HG02610 (cell line): Measurements from ENCODE around the gene SF3B4.
"Not testable (repeated sequence)": the region's sequence is repeated elsewhere in the genome, so short reads cannot be mapped to it uniquely, and the experiment has no call there.

ENCODE experiments used
- ATAC-seq: cut with Tn5 transposase; IDR thresholded peaks from one replicate; pipeline ENCODE4 v1.9.1; 2021; ENCODE audit warnings: mild to moderate bottlenecking, moderate library complexity; ENCODE audit not compliant: unreplicated experiment

The SF3B4 gene

DNA sequence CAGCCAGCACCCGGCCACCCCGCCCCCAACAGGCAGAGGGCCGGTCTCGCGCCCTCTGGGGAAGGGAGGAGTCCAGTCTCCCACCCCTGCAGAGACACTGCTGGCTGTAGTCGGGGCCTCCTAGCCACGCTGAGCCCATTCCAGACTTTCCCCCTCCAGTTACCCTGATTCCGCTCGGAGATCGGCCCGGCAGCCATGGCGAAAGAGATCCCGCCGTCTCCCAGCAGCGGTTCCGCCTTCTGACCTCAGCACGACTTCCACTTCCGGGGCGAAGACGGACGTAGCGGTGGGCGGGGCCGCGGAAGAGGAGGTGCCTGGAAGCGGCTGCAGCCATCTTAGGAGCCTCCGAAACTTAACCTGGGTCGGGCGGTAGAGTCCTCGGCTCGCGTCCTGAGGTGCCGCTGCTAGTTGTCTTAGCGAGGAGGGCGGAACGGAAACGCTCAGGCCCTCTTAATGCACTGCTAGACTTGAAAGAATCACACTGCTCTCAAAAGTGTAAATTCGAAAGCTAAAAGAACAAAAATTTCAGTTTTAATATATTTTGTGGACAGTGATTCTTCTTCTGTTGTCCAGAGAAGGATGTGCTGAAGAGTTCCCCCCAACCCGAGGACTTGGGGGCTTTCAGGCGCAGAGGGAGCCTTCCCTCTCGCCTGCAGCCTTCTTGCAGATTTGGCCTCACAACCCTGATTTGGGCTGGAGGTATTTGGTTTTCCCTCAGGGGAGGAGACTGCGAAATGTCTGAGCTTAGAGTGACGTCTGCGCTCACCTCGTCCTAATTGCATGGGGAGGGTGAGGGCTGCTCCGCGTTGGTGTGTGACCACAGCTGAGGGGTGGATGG, at the start of gene SF3B4:
Gene SF3B4, minus strand, starts transcription at position 241 of the 838 bp plus-strand sequence. Its CDS starts 44 bp downstream, at position 197.
- ATAC-seq: peak; percentile 94

DNA sequence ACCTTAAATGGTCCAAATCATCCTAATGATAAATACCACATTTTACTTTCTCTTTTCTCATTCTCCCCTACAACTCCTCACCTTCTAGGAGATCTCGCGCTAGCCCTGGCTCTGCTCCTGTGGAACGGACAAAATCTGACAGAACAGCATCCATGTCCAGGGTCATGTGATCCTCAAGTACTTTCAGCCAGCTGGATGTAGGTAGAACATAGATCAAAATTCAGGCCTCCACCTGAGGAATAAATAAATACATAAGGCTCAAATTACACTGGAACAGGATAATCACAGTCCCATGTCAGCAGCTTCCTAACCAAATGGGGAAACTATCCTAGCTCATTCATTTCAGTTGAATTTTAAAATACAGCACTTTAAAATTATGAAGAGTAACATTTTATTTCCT, 49.7 kb upstream of the SF3B4 start:
- no peak for ATAC-seq

- ATAC-seq: no peak
These were observed 44.9 kb upstream of the SF3B4 start for GRCh38 chr1:149972547-149972946.

- ATAC-seq: no peak
These were observed 40.0 kb upstream of the SF3B4 start for GRCh38 chr1:149967646-149968045.

DNA sequence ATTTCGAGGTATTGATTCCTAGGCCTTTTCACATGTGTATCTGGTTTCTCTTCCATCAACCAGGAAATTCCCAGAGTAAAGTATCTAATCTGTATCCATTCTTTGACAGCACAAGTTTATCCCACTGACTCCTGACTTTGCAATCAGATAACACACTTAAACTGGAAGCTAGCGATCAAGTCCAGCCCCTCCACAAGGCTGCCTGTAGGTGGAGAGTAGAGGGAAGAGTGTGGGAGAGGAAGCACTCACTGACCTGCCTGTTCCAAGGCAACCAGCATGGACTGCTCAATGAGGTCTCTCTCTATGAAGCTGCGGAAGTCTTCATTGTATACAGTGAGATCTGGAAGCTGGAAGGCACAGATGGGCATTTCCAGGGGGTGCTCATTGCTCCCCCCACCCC, 39.4 kb upstream of the SF3B4 start:
- no peak for ATAC-seq

DNA sequence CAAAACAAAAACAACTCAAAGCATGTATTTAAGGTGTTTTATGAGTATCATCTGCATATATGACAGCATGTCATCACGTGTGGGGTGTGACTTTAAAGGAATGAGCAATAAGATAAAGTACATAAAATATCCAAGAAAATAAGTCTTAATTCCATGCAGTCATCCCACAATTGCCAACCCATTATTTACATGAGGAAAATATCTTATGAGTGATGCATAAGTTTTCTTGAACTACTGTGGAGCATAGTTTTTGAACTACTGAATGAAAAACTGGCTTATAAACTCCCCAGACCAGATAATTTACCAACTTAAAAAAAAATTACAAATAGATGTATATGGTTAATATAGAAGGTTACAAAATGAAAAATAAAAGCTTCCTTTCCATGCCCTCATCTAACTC, 38.8 kb upstream of the SF3B4 start:
- no peak for ATAC-seq

- no peak for ATAC-seq
These were observed 37.8 kb upstream of the SF3B4 start for GRCh38 chr1:149965440-149965839.

GRCh38 chr1:149963358-149963757, 35.8 kb upstream of the SF3B4 start:
- no peak for ATAC-seq

GRCh38 chr1:149962736-149963135, 35.1 kb upstream of the SF3B4 start:
- no peak for ATAC-seq

DNA sequence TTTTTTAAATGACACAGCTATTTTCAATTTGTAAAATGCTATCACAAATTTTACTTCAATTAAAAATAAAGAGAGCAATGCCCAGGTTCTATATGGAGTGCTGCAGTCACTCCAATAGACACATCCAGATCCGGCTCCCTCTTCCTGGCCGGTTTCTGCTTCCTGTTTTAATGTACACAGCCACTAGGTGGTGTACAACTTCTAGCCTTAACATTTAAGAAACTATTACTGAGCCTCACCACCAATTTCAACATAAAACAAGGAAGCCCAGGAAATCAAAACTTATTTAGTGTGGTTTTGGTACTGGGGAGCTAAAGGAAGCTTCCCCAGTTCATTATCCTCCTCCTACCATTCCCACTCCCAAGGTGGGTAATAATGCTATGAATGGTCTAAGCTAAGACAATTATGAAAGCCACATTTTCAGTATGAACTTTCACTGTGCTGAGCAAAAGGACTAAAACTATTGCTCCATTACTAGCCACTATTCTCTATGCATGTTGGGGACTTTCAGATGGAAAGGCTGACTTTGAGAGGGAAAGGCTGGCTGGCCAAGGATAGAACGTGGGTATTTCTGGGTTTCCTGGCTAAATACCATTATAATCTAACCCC, 34.5 kb upstream of the SF3B4 start:
- no peak for ATAC-seq

- not testable (repeated sequence) for ATAC-seq
These were observed 29.9 kb upstream of the SF3B4 start for GRCh38 chr1:149957548-149957947.

DNA sequence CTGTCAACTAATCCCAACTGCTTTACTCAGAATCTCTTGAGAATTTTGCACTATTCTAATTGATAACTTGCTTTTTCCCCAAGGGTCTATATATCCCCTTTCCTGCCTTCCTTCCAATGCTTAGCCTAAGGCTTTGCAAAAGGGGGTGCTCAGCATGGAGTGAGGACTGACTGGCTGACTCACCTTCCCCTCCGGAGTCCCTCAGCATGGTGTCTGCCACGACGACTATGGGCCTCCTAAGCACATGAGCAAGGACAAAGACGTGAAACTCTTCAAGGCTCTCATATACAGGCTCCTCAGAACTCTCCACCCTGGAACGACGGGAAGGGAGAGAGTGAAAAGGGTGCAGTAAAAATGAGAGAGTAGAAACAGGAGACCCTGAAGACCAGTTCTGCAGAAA, 22.3 kb upstream of the SF3B4 start:
- ATAC-seq: no peak

DNA sequence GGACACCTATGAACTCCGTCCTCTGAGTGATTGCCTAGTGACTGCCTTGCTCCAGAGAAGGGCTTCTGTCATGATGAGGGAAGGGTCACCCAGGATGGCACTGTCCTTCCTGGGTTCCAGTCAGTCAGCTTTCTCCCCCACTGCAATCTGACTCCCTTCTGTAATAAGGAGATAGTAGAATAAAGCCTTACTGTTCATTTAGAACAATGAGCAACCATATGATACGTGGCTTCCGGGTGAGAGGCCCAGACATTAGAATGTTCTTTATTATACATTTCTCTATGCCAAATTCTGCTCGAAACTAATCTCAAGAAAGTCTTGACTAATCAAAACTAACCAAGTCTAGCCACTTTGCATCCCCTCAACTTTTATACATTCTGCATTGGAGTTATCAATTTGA, 17.6 kb upstream of the SF3B4 start:
- ATAC-seq: no peak

GRCh38 chr1:149942885-149943284, 15.3 kb upstream of the SF3B4 start:
- ATAC-seq: no peak

GRCh38 chr1:149942207-149942606, 14.6 kb upstream of the SF3B4 start:
- no peak for ATAC-seq

DNA sequence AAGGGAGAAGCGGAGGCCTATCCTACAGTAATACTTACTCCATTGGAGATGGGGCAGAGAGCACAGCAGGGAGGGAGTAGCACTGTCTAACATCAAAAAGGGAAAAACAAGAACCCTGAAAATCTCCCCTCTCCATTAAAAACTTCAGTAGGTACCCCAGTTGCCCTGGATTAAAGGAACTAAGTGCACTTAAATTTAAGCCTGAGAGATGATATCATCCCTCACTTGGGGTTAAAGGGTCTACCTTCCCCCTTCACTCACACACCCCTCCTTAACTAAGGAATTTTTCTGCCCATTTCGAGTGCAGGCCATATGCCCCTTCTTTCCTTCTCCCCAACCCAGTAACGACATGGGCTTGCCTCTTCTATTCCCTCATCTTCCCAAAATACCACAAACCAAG, 12.8 kb upstream of the SF3B4 start:
- ATAC-seq: no peak

- ATAC-seq: not testable (repeated sequence)
These were observed 11.0 kb upstream of the SF3B4 start for GRCh38 chr1:149938668-149939003.

DNA sequence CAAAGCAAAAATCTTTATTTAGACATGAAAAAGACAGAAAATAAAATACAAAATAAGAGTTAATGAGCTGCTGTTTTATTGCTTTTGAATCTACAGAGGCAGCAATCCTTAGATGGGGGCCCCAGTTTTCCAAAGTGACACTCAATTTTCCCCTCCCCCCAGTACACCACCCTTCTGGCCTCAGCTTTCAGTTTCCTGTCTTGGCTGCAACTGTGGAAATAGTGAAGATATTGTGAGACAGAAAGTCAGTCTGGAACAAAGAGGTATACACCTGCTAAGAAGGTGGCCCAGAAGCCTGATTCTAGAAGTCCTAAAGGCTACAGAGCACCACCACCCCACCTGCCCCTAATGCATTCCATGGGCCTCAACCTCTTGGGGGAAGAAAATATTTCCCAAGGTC, 10.2 kb upstream of the SF3B4 start:
- no peak for ATAC-seq

DNA sequence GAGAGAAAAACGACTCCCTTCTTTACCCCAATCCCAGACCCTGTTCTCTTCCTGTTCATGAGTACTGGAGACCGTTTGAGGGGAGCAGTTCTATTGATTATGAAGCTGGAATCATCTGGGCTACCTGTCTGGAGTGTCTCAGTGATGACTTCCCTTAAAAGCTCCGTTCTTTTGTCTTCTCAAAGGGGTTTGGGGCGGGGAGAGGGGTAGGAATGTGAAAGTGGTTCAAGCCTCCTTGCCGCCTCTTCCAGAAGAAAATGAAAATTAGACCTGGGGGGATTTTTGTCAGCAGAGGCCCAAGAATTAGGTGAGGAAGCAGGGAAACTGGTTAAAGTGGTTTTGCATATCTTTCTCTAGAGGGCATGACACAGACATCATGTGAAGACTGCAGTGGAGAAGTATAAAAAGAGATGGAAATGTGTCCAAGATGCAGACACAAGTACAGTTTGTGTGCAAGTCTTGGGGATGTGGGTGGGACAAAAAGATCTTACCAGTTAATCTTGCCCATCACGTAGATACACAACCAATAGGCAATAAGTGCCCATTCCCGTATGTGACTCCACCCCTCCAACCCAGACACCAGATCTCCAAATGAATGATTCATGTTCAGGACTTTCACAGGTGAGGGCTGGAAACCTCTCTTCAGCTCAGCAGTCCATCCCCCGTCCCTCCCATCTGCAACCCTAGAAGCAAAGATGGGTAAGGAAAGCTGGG, 9.5 kb upstream of the SF3B4 start:
- ATAC-seq: no peak

DNA sequence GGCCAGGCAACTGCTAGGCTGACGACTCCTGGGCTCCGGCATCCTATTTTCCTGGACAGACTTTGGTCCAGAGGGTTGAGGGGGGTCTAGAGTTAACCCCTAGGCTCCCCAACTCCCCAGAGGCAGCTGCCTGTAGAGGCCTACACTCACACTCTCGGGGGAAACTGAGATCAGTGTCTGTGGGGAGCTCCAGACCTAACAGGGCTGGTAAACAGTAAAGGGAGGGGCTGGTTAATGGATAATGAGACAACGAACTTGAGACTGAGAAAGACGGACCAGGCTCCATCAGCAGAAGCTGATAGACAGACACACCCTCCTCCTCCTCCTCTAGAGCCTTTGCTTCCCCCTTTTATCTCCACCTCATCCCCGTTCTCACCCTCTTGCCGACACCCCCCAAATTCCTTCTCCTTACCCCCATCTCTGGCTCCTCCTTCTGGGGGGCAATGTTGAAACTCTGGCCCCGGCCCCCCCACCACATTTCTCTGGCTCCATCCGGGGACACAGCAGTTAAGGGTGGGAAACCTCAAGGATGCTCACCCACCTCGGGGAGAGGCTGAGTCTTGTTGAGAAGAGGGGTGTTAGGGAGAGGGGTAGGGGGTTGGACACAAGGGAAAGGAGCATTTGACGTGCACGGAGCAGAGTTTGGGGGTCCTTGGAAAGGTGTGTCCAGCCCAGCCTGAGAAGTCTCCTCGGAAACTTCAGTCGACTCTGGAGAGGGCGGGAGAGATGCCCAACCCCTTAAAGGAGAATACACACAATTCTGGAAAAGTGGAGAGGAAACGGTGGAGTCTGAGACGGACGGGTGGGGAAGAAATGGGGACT, 8.8 kb upstream of the SF3B4 start, which contains the start of gene MTMR11:
Gene MTMR11, minus strand, starts transcription at position 710 of the 822 bp plus-strand sequence. Its CDS starts 232 bp downstream, at position 478.
- ATAC-seq: no peak

- no peak for ATAC-seq
These were observed 6.8 kb upstream of the SF3B4 start for GRCh38 chr1:149934356-149934755.
